Hematopoietic multipotent progenitor cell treated with erythropoietin and hydrocortisone succinate and interleukin-3 and kit ligand, for 4 days (in vitro differentiated cells): Measurements from ENCODE around the gene RNF214.

ENCODE experiments used
- DNase-seq: peaks from one replicate; pipeline ENCODE4 v3.0.0-alpha.2; 2015

The RNF214 gene

DNA sequence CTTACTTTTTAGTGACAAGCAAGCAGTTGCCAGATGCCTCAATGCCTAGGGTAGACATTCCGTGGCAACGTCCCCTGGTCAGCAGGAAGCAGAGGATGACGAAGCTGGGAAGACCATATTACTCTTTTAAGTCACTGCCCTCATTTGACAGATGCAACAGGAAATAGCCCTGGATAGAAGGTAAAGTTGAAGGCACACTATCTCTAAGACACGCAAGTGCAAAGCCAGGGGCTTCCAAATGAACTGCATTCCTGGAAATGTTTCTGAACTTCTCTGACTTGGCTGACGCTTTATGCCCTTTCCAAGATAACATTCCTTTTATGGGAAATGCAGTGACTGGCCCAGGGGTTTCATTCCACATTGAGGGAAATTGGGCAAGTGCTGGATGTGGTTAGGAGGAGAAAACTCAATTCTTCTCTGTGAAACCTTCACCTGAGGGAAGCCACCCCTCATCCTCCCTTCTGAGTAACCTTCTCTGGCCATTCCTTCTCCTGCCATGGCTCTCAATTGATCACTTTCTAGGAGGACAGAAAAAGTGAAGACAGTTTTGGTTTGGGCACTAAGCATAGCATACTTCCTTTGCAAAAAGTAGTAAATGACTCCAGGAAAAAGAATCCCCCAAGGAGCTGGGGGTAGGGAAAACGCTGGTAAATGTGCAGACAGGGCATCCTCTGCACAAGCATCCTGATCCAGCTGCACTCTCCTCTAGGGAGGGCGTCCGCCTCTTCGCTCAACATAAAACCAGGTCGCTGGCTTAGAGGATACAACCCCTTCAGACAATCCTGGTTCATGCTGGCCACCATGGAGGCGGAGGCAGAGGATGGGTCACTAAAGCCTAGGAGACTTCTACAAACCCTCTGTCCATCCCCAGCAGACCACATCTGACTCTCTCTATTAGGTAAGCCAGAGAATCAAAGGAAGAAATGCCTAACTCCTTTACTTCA is 15.1 kb upstream of the RNF214 start:
- no peak for DNase-seq

DNA sequence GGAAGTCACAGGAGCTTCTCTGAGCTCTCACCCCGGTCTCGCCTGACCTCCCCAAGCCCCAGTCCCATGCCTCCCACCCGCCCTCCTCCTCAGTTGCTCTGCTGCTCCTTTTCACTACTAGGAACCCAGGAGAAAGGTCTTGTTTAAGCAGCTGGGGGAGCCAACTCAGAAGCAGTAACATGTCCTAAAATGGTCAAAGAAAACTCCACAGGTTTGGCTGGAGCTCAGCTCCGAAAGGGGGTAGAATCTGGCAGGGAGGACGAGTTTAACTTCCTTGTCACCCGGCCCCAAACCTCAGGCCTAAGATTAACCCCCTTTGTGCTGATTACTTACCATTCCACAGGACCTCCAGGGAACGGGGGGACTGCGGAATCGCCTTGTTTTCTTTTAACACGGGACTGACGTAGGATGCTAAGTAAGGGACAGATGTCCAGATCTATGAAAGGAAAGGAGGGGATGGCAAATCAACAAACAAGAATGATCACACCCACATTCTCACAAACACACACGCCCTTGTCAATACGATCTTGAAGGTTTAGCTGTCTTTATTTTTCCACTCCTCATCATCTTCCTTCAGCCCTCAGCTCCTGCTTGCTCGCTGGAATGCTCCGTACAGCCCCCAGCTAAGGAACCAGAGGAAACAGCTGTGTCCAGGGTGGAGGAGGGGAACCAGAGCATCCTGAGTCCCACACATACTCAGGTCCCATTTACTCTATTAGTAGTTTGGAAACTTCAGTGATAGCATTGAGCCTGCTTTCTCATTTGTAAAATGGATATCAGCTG is 14.1 kb upstream of the RNF214 start:
- no peak for DNase-seq

DNA sequence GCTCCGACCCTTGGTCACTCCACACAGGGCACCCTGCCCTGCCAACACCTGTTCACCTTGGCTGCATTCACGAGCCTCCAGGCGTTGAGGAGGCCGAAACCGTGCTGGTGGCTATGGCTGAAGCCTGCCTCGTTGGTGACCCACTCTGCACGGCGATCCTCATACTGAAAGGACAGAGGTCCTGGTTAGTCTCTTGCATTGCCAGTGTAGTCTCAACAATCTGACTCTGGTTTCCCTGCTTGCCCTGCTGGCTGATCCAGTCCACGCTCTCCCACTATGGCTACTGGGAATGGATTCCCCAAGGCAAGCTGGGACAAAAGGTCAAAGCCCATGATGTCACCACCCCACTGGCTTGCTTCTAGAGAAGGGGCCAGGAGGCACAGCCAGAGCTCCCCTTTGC is 13.5 kb upstream of the RNF214 start:
- DNase-seq = no peak

DNA sequence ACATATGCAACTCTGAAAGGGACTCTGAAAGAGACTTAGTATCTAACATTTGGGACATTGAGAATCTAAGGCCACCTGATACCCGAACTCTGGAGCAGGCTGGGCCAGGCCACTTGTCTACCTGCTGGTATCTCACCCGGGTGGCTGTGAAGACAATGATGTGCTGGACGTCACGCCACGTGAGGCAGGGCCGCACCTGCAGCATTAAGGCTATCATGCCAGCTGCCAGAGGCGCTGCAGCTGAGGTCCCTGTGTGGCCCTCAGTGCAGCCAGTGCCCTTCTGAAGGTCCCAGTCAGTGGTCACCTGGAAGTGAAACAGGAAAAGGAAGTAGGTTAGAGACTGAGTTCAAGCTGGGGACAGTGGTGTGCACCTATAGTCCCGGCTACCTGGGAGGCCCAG is 13.0 kb upstream of the RNF214 start:
- no peak for DNase-seq

DNA sequence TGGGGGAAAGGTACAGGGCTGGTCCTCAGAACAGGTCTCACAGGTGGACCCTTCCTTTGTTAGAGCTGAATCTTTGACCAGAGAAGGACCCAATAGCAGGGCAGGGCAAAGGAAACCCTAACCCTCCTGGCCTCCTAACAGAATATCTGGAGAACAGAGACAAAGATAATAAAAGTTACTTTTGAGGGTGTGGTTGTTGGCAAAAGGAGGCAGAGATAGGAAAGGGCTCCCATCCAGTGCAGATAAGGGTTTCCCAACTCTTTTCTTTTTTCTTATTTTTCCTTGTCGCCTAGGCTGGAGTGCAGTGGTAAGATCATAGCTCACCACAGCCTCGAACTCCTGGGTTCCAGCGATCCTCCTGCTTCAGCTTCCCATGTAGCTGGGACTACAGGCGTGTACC is 12.5 kb upstream of the RNF214 start:
- peak; percentile 54 for DNase-seq

DNA sequence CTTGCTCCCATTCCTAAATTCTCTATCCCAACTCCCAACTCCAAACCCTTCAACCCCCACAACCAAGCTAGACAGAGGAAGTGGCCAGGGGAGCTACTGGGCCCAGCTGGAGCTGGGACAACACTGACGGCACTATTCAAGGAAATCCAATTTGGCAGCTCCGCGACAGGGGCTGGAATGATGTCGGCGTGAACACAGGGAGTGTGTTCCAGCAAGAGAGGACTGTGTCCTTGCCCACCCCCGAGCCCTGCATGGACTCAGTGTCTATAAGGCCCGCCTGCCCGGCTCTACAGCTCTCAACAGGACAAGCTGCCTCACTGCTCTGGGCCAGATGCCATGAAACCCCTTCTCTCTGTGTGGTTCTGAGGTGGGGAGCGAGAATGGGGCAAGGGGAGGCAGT is 11.9 kb upstream of the RNF214 start:
- DNase-seq = no peak

DNA sequence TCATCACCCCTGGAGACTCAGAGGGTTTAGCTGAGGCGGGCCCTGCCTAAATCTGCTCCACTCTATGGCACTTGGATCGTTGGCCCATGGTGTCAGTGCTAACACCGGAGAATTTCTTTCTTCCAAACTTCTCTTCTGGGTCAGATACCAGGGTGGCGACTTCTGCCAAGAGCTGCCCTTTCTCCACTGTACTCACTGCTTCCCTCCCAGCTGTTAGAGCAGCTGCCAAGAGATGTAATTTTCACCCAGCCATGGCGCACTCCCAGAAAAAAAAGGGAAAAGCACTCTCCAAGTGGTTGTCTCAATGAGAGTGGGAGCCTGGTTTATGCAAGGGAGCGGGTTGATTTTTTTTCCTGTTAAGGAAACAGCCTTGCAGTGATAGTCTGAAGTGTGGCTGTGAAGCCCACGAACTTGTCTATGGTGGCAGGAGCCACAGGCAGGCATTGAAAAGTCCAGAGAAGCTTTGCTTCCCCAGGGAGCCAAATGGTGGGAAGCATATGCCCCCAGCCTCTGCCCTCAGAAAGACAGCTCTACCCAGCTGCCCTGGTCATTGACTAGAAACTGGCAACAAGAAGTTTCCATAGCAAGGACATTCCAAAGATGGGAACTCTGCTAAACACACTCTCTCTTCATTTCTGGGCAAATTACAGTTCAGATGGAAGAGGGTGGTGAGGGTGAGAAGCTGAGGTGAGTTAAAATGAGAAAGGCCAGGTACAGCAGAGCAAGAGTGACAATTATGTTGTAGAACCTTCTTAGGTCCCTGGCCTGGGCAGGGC is 11.3 kb upstream of the RNF214 start:
- no peak for DNase-seq

DNA sequence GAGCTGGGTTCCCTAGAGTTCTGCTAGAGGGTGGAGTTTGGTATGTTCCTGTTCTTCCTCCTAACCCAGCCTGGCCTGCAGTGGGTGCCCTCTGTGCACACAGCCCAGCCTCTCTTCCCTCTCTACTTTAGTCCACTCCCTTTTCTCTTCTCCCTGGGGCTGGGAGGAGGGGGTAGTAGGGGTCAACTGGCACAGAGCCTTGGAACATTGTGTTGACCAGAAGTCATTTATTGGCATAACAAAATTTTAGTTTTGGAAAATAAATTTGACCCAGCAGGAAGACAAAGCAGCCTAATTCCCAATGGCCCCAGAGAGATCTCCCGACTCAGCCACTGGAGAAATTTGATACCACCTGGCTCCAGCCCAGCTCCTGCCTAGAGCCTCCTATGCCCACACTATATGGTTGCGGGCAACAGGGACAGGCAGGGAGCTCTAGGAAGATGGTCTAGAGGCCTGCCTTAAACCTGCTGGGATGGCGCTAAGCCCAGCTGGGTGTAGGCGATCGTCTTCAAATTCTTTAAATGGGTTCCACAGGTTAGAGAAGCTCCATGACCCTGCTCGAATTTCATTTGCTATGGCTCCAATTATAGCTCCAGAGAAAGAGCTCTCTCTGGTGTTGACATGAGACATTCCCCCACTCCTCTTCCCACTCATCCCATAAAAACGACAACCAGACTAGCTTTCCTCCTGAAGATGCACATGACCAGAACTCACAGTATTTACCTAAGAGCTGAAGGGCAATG is 10.5 kb upstream of the RNF214 start:
- DNase-seq = no peak

DNA sequence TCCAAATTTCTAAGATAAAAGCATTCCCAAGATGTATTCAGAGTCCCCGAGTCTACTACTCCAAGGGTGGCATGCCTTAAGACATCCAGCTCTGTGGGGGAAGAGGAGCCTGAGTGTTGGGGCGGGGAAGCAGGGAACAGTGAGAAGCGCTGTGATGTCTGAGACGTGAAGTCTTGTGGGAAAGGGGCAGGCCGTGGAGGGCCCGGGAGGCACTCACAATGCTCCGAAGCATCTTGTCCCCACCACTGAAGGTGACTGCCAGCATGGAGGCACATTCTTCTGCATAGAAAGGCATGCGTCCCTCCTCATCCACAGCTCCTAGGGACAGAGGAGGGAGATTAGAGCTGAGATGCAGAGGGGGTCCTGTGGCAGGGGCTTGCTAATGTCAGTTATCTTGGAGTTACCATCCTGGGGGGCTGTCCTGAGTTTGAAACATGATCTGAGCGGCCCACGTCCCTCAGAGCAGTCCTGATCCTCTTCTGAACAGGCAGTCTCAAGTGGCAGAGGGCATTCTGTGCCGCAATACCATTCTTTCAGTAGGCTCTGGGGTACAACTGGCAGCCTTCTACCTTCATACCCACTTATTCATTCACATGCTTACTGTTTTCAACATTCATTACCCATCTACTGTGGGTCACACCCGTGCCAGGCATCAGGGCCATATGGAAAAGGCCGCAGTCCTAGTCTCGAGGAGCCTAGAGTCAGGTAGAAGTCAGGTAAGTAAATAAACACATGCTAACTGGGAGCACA is 9.3 kb upstream of the RNF214 start:
- no peak for DNase-seq

DNA sequence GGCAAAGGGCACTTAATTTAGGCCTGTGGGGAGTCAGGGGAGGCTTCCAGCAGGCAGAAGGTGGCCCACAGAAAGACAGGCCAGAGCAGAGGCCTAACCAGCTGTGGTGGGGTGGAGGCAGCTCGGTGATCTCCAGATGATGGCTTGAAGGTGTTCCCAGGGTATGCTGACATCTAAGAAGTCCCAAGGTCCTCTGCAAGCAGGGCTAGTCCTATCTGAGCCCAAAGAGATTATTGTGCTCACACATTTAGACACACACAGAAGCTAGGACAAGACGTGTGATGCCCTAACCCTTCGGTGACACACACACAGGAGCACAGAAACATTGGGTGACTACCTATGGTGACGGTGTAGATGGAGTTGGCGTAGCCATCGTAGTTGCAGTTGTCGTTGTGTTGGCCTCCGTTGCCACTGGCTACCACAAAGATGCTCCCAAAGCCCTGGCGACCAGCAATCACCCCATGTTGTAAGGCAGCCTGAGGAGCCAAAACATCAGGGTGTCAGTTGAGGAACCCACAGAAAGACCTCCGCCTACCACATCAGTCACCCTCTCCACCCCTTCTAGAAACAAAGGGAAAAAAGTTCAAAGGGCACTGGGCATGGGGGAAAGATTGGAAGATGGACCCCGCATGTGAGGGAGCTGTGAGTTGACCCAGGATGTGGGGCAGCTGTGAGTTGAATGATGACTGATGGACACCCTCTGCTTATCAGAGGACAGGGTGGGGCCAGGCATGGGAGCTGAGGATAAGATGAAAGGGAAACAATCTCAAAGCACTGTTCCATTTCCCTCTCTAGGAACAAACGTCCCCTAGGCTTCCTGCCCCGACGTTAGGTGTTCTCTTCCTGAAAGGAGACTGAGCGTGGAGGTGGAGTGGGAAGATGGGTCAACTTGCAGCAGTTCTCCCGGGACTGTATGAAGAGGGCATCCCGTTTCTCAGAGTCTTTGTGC is 8.5 kb upstream of the RNF214 start:
- peak; percentile 70 for DNase-seq

DNA sequence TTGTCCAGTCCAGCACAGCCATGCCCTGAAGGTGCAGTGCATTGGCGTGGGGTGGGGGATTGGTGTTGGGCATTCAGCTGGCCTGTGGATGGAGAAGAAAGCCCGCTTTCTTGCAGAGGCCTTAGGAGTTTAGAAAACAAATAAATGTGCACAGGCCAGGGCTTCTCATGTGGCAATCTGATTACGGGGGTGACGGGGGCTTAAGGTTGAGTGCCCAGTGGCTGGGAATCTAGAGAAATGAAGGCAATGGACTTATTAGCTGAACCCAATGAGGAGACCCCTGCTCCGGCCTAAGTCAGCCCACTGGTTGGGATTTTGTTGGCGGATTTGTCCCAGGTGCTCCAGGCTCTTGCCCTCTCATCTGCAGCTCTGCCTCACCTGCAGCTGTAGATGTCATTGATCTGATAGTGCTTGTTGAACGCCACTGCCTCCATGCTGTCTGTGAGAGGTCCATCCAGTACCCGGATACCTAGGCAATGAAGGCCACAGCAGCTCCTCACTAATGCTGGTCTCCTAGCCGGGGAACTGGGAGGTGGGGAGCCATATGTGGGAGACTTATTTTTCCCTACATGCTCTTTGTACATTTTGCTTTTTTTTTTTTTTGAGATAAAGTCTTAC is 6.8 kb upstream of the RNF214 start:
- no peak for DNase-seq

DNA sequence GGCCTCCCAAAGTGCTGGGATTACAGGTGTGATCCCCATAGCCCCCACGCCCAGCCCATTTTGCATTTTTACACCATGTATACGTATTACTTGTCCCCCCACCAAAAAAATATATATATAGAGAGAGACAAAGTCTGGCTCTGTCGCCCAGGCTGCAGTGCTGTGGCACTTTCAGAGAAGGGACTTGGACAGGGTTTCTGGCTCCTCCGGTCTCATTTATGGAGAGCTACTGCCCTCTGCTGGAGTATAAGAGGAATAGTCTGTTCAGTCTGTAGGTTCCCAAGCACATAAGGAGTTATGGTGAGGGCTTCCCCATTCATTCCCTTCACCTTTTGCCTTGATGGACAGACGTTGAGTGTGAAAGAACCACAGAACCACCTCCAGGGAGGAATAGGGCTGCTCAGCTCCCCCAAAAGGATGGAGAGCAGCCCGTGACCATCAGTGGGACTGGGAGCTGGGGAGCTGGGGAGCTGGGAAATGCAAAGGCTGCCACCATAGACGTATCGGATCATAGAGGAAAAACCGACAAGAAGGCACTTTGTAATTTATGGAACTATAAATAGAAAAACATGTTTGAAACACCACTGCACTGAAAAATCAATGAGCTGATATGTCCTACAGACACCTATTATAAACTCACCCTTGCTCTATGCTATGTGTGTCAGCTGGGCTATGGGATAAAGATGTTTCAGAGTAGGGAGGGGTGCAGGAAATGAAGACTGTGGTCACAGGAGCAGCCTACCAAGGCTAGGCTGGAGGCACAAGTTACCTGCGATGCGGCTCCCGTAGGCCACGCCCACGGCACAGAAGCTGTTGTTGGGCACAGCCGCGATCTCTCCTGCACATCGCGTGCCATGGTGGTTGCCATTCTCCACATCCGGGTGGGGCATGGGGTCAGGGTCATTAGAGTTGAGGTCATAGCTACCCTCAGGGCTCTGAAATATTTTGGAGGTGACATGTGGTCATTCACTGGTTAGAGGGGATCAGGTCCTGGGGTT is 5.8 kb upstream of the RNF214 start:
- DNase-seq = peak; percentile 94

DNA sequence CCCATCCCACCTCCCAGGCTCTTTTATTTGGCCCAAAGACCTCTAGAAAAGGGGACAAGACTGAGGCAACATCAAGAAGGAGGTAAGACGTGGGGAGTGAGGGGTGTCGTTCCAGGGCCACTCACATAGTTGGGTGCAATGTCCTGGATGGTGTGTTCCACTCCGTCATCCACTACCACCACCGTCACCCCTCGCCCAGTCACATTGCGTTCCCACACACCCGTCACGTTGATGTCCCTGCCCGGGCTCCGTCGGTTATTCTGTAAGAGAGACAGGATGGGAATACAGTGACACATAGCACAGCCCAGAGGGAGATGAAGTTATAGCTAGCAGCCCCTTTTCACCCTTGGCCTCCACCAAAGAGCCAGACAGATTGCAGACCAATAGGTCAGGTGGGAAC is 4.4 kb upstream of the RNF214 start:
- DNase-seq = no peak

DNA sequence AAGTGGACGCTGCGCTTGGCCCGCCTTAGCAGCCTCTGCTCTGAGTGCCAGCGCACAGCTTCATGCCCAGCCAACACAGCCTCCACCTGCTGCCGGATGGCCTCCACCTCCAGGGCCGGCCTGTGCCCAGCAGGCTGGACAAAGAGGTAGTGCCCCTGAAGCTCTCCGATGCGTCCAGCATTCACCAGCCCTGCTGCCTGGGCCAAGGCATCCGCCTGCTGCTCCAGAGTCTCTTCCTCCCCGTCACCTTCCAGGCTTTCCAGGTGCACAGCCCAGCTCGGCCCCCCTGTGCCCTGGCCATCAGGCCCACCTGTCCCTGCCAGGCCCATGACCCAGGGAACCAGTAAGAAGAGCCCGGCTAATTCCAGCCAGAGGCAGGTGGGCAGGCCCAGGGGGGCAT is 3.1 kb upstream of the RNF214 start:
- no peak for DNase-seq

DNA sequence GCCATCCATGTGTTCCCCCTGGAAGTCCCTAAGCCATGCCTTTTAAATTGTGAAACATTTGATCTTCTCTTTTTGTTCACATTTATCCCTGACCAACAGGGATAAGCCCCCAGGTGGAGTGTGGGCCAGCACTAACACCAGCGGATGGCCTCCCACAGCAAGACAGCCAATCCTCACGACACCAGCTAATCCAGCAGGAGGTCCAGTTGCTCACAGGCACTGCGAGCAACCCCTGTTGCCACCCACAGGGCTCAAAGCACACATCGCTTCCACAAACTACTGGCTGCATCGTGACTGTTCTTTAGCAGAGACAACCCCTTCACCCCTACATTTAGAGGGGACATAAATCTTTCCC is 2.6 kb upstream of the RNF214 start:
- no peak for DNase-seq

DNA sequence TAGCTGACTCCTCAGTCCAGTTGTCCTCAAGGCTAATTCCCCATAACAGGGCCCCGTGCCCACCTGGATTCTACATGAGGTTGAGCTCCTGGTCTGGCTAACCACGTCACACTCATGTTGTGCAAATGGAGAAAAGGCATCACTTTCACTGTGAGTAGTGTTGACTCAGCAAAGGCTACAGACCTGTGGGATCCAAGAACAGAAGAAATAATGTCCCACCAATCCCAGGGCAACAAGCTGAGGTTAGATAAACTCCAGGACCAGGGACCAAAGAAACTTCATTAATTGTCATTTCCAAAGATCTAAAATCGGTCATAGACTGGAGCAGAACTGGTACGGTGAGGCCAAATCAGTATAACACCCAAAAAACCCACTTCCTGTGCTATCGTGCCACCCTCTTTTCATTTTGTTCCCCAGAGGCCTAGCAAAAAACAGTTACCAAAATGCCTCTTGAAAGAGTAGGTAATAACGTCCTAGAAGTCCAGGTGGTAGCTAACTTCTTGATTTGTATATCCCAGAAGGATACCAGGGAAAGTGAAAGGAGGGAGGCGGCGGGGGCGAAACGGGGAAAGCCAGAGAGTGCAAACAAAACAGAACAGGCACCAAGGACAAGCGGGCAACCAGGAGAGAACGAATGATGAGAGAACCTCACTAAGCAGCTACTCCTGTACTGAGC is 2.0 kb upstream of the RNF214 start:
- no peak for DNase-seq

DNA sequence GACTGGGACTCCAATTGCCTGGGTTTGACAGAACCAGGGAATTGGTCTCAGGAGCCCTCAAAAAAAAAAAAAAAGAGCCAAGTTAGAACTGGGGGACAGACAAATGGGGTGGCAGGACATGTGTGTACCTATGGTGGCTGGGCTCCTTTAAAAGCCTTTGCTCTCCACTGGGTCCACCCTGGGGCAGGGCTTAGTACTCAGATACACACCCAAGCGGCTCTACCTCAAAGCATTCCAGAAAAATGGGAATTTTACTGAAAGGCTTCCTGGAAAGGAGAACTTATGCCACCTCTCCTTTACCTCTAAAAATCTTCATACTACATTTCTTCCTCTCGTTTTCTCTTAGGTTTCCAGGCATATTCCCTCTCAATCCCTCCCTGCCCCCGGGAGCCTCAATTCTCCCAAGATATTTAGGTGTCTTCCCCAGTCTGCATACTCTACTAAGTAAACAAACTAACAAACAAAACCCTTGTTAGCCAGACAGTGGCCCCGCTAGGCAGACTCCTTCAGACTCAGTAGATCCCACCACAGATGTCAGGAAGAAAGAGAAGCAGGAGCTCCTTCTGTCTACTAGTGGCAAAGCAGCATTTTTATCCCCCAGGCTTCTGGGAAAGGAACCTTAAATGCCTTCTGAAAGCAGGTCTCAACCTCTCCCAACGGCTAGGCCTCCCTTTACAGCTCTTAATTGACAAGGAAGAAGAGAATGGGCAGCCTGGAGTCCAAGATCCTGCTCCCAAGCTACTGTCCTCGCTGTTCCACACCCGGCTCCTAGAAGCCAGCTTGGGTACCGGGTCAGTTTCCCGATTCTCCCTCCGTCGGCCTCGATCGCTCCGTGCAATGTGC is 1.3 kb upstream of the RNF214 start:
- no peak for DNase-seq

DNA sequence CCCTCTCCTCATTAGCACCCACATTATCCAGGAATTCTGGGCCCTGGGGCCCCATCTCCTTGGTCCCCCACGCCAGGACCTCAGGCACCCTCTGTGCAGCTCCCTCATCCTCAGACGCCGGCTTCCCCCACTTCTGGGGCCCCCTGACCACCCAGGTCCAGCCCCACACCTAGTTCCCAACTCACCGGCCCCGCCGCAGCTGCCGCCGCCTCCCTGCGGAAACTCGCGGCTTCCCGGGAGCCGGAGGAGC is 704 bp upstream of the RNF214 start, which contains the start of gene PCSK7:
Gene PCSK7 (minus strand): TSS at position 232 of the 250 bp plus-strand sequence. CDS start 2,229 bp downstream, outside the sequence.
- no peak for DNase-seq
